H9 (cell line): ENCODE measurements around the gene SPECC1. TPM values are rescaled to one million over a fixed set of nuclear protein-coding genes. Genes with fewer than 3 reads are reported as not detected.

Experiments
- DNase-seq: peaks from one replicate; pipeline ENCODE4 v3.0.0-alpha.2; 2017
- H2AFZ ChIP-seq: one replicate; pipeline ENCODE4 v1.6.1; 2013; ENCODE audit warnings: mild to moderate bottlenecking, low read length, control low read depth, moderate library complexity
- H2AK5ac ChIP-seq: 2 replicates; pipeline ENCODE4 v1.6.1; 2013; ENCODE audit warnings: low read length, control low read depth, mixed read lengths; ENCODE audit not compliant: insufficient read length
- H2BK120ac ChIP-seq: one replicate; pipeline ENCODE4 v1.6.1; 2013; ENCODE audit warnings: low read depth, mild to moderate bottlenecking, low read length, control low read depth, inconsistent platforms; ENCODE audit not compliant: poor library complexity, severe bottlenecking
- H2BK12ac ChIP-seq: 2 replicates; pipeline ENCODE4 v1.6.1; 2013; ENCODE audit warnings: low read length, control low read depth, mixed read lengths, low read depth; ENCODE audit not compliant: insufficient read length
- H2BK15ac ChIP-seq: 2 replicates; pipeline ENCODE4 v1.6.1; 2013; ENCODE audit warnings: low read depth, low read length, control low read depth
- H2BK20ac ChIP-seq: one replicate; pipeline ENCODE4 v1.6.1; 2013; ENCODE audit warnings: low read depth, mild to moderate bottlenecking, low read length, control low read depth, inconsistent platforms; ENCODE audit not compliant: poor library complexity, severe bottlenecking
- H2BK5ac ChIP-seq: 2 replicates; pipeline ENCODE4 v1.6.1; 2013; ENCODE audit warnings: low read length, control low read depth, mixed read lengths; ENCODE audit not compliant: insufficient read length
- H3K14ac ChIP-seq: 2 replicates; pipeline ENCODE4 v1.6.1; 2013; ENCODE audit warnings: low read length, control low read depth; ENCODE audit not compliant: insufficient read depth
- H3K18ac ChIP-seq: 2 replicates; pipeline ENCODE4 v1.6.1; 2013; ENCODE audit warnings: low read depth, mild to moderate bottlenecking, mixed read lengths, low read length, control low read depth; ENCODE audit not compliant: insufficient read length
- H3K23ac ChIP-seq: 2 replicates; pipeline ENCODE4 v1.6.1; 2013; ENCODE audit warnings: low read length, control low read depth, mixed read lengths, low read depth; ENCODE audit not compliant: insufficient read length
- H3K23me2 ChIP-seq: 2 replicates; pipeline ENCODE4 v1.6.1; 2013; ENCODE audit warnings: low read depth, mild to moderate bottlenecking, mixed read lengths, low read length, control low read depth; ENCODE audit not compliant: insufficient read length, poor library complexity, severe bottlenecking
- H3K27ac ChIP-seq: 2 replicates; pipeline ENCODE4 v1.5.1; 2013; ENCODE audit warnings: low read length, control low read depth, mixed read lengths, low read depth; ENCODE audit not compliant: insufficient read length
- H3K27me3 ChIP-seq: 2 replicates; pipeline ENCODE4 v1.6.1; 2013; ENCODE audit warnings: low read length, control low read depth, inconsistent platforms; ENCODE audit not compliant: insufficient read depth
- H3K4ac ChIP-seq: 2 replicates; pipeline ENCODE4 v1.6.1; 2013; ENCODE audit warnings: low read depth, mild to moderate bottlenecking, control low read depth, inconsistent platforms, low read length, moderate library complexity
- H3K4me1 ChIP-seq: 2 replicates; pipeline ENCODE4 v1.6.1; 2013; ENCODE audit warnings: low read length, control low read depth, inconsistent platforms; ENCODE audit not compliant: insufficient read depth
- H3K4me2 ChIP-seq: 2 replicates; pipeline ENCODE4 v1.6.1; 2013; ENCODE audit warnings: low read length, control low read depth, mixed read lengths; ENCODE audit not compliant: insufficient read length, insufficient read depth
- H3K56ac ChIP-seq: 2 replicates; pipeline ENCODE4 v1.6.1; 2013; ENCODE audit warnings: low read depth, mild to moderate bottlenecking, mixed read lengths, low read length, control low read depth; ENCODE audit not compliant: insufficient read length
- H3K79me1 ChIP-seq: 2 replicates; pipeline ENCODE4 v1.6.1; 2013; ENCODE audit warnings: low read depth, mild to moderate bottlenecking, moderate library complexity, low read length, control low read depth, inconsistent platforms; ENCODE audit not compliant: insufficient read depth, poor library complexity, severe bottlenecking
- H3K79me2 ChIP-seq: 2 replicates; pipeline ENCODE4 v1.6.1; 2013; ENCODE audit warnings: low read length, control low read depth, inconsistent platforms; ENCODE audit not compliant: insufficient read depth
- H3K9ac ChIP-seq: 2 replicates; pipeline ENCODE4 v1.6.1; 2013; ENCODE audit warnings: low read length, control low read depth, mixed read lengths; ENCODE audit not compliant: insufficient read length; ENCODE audit errors: extremely low read depth
- H3K9me3 ChIP-seq: one replicate; pipeline ENCODE4 v1.6.1; 2013; ENCODE audit warnings: low read depth, low read length, inconsistent platforms; ENCODE audit not compliant: control insufficient read depth
- H3T11ph ChIP-seq: one replicate; pipeline ENCODE4 v1.6.1; 2013; ENCODE audit warnings: mild to moderate bottlenecking, low read length, control low read depth, inconsistent platforms
- H4K20me1 ChIP-seq: one replicate; pipeline ENCODE4 v1.6.1; 2013; ENCODE audit not compliant: control insufficient read depth, insufficient read length, insufficient read depth
- H4K5ac ChIP-seq: 2 replicates; pipeline ENCODE4 v1.6.1; 2013; ENCODE audit warnings: low read depth, mild to moderate bottlenecking, mixed read lengths, low read length, control low read depth; ENCODE audit not compliant: insufficient read length
- H4K8ac ChIP-seq: replicated peaks from 2 replicates; pipeline ENCODE4 v1.6.1; 2013; ENCODE audit warnings: low read length, control low read depth, mixed read lengths, low read depth; ENCODE audit not compliant: insufficient read length
- H4K91ac ChIP-seq: 2 replicates; pipeline ENCODE4 v1.6.1; 2013; ENCODE audit warnings: low read depth, mild to moderate bottlenecking, moderate library complexity, mixed read lengths, low read length, control low read depth; ENCODE audit not compliant: insufficient read length
- H3K27ac Mint-ChIP-seq, 3 experiments: 2 replicates in 2 of 3; 3 replicates in 1 of 3; pipeline ENCODE4 v1.8.0; 2020 to 2021; ENCODE audit warnings: mixed read lengths in 3 of 3, mild to moderate bottlenecking in 1 of 3, moderate library complexity in 1 of 3
- H3K27me3 Mint-ChIP-seq: 2 replicates; pipeline ENCODE4 v1.8.0; 2021; ENCODE audit warnings: low read depth, mild to moderate bottlenecking, moderate library complexity, mixed read lengths
- H3K36me3 Mint-ChIP-seq, 3 experiments: 2 replicates in 2 of 3; 3 replicates in 1 of 3; pipeline ENCODE4 v1.8.0; 2020 to 2021; ENCODE audit warnings: low read depth in 3 of 3, mixed read lengths in 3 of 3; ENCODE audit not compliant: insufficient read depth in 1 of 3
- H3K4me1 Mint-ChIP-seq, 2 experiments: 2 replicates each; pipeline ENCODE4 v1.8.0; 2020; ENCODE audit warnings: mixed read lengths in 2 of 2
- H3K4me3 Mint-ChIP-seq, 2 experiments: 2 replicates in 1 of 2; 3 replicates in 1 of 2; pipeline ENCODE4 v1.8.0; 2020 to 2021; ENCODE audit warnings: mild to moderate bottlenecking in 2 of 2, mixed read lengths in 2 of 2, moderate library complexity in 1 of 2
- H3K9me3 Mint-ChIP-seq, 2 experiments: 2 replicates in 1 of 2; 3 replicates in 1 of 2; pipeline ENCODE4 v1.8.0; 2020; ENCODE audit warnings: mild to moderate bottlenecking in 2 of 2, mixed read lengths in 2 of 2, moderate library complexity in 1 of 2
- CTCF ChIP-seq: fragments of 200-600 bp; sonication (generic); conservative IDR thresholded peaks from 3 replicates; pipeline ENCODE4 v1.8.0; 2021; ENCODE audit warnings: antibody characterized with exemption, mild to moderate bottlenecking
- WGBS: extraction: QIAGEN DNeasy Blood & Tissue Kit; methylation state at CpG from one replicate; pipeline ENCODE4 v1.1.7; 2013; ENCODE audit warnings: missing lambda C conversion rate, low lambda C conversion rate, mixed read lengths; ENCODE audit not compliant: insufficient read length; ENCODE audit errors: extremely low coverage; 5-methylcytosine and 5-hydroxymethylcytosine counted together
- total RNA-seq: library from RNA; stranded (reverse); gene quantifications from 2 replicates; pipeline ENCODE4 v1.2.1, GENCODE V29; 2021

SPECC1 gene
- total RNA-seq, 1 experiment from 2014 or later = 65.7 TPM

DNA sequence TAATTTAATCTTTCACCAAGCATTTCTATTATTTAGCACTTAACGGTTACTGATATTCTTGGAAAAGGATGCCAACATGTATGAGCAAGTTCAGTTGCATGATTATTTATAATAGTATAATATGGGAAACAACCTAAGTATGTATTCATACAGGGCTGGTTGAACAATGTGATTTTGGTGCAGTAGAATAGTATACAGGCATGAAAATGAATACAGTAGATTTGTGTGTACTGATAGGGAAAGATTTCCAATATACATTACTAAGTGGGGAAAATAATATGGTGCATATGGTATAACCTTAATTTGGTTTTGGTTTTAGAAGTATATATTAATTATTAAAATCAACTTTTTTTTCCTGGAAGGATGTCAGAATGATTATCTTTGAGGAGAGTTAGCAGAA, 109.1 kb downstream of the SPECC1 start:
- no peaks in the 10 kb centered on the region for H3K27me3 ChIP-seq
- H4K20me1 ChIP-seq = no peaks in the 10 kb centered on the region
- no peak overlapping the region for H2BK12ac ChIP-seq
- H3K23me2 ChIP-seq = no peaks in the 10 kb centered on the region
- no peak overlapping the region for H4K91ac ChIP-seq
- DNase-seq = no peak
- no peak overlapping the region for H3K9ac ChIP-seq
- H3K36me3 Mint-ChIP-seq = no peaks in the 10 kb centered on the region
- H3K79me2 ChIP-seq = no peaks in the 10 kb centered on the region
- H4K8ac ChIP-seq = no peak overlapping the region
- H3K23ac ChIP-seq = no peak overlapping the region
- no peak overlapping the region for H2AFZ ChIP-seq
- H2AK5ac ChIP-seq = no peak overlapping the region
- no CpG with 5 or more reads among the region's 1 CpG for WGBS
- no peak overlapping the region for H3K14ac ChIP-seq
- H2BK15ac ChIP-seq = no peak overlapping the region
- H3K9me3 ChIP-seq = no peaks in the 10 kb centered on the region
- H3K56ac ChIP-seq = no peak overlapping the region
- H3K27me3 Mint-ChIP-seq = no peaks in the 10 kb centered on the region
- H3K4me1 ChIP-seq = no peaks in the 10 kb centered on the region
- no peak overlapping the region for H2BK20ac ChIP-seq
- no peak overlapping the region for H3K27ac ChIP-seq
- H3K4me1 Mint-ChIP-seq = peaks cover 8 to 13% of the 10 kb centered on the region in 2 experiments
- no peak overlapping the region for H3K4me3 Mint-ChIP-seq
- TF ChIP-seq CTCF = no peak
- no peak overlapping the region for H3K4me2 ChIP-seq
- no peak overlapping the region for H2BK5ac ChIP-seq
- no peak overlapping the region for H4K5ac ChIP-seq
- H3K9me3 Mint-ChIP-seq = no peaks in the 10 kb centered on the region
- H2BK120ac ChIP-seq = no peak overlapping the region
- no peaks in the 10 kb centered on the region for H3K79me1 ChIP-seq
- no peak overlapping the region for H3T11ph ChIP-seq
- H3K18ac ChIP-seq = no peak overlapping the region
- no peak overlapping the region for H3K4ac ChIP-seq
- no peak overlapping the region for H3K27ac Mint-ChIP-seq
